B cell (primary cell): ENCODE results near the gene PUM1. TPM values are rescaled to one million over a fixed set of nuclear protein-coding genes. Genes with fewer than 3 reads are reported as not detected.

Source experiments
- ATAC-seq: fragments of 200-7000 bp; cut with Tn5 transposase; one replicate; pipeline ENCODE4 v1.10.0; 2021; ENCODE audit warnings: low read depth, mild to moderate bottlenecking, moderate number of reproducible peaks, moderate library complexity
- CTCF ChIA-PET: fragments of 350-600 bp; sonication (Branson Sonifier 250); formaldehyde crosslinking; loops from one replicate; lab custom pipeline; 2021; ENCODE audit warnings: antibody characterized with exemption, inconsistent platforms; lab: Charles Lee
- POLR2A ChIA-PET: fragments of 350-600 bp; sonication (Branson Sonifier 250); formaldehyde crosslinking; loops from one replicate; lab custom pipeline; 2021; ENCODE audit warnings: antibody characterized with exemption; lab: Charles Lee
- DNase-seq: peaks from one replicate; pipeline ENCODE4 v3.0.0; 2013
- H2AFZ ChIP-seq: 2 replicates; pipeline ENCODE4 v1.6.1; 2012; ENCODE audit warnings: mild to moderate bottlenecking, low read depth, low read length; ENCODE audit not compliant: insufficient read depth, poor library complexity, severe bottlenecking
- H3K27ac ChIP-seq, 2 donors: 1 replicate in 1 of 2; 2 replicates in 1 of 2; pipeline ENCODE4 v1.5.1; 2012 to 2013; ENCODE audit warnings: low read length in 2 of 2, mild to moderate bottlenecking in 2 of 2, moderate library complexity in 1 of 2
- H3K27me3 ChIP-seq, 4 experiments: fragments of 200-600 bp in 1 of 4; sonication (generic) in 1 of 4; replicated peaks in 1 of 4; 1 replicate in 2 of 4; 2 replicates in 2 of 4; pipeline versions ENCODE4 v1.6.1 to v1.7.0; 2013 to 2016; ENCODE audit warnings: low read length in 3 of 4, mild to moderate bottlenecking in 2 of 4, mixed read lengths in 1 of 4, moderate library complexity in 1 of 4; ENCODE audit not compliant: insufficient read depth in 4 of 4, control insufficient read depth in 3 of 4; ENCODE audit errors: control extremely low read depth in 1 of 4
- H3K36me3 ChIP-seq, 2 experiments: replicated peaks in 1 of 2; 1 replicate in 1 of 2; 2 replicates in 1 of 2; pipeline versions ENCODE4 v1.6.1 to v1.7.1; 2013; ENCODE audit warnings: low read length in 1 of 2; ENCODE audit not compliant: insufficient read depth in 2 of 2, control insufficient read depth in 1 of 2; ENCODE audit errors: control extremely low read depth in 1 of 2, extremely low read depth in 1 of 2
- H3K4me1 ChIP-seq, 2 donors: fragments of 200-600 bp in 1 of 2; sonication (generic) in 1 of 2; 1 replicate in 1 of 2; 2 replicates in 1 of 2; pipeline versions ENCODE4 v1.5.1 to v1.6.1; 2013 to 2017; ENCODE audit warnings: low read length in 2 of 2; ENCODE audit not compliant: control insufficient read depth in 2 of 2, insufficient read depth in 2 of 2
- H3K4me2 ChIP-seq: replicated peaks from 2 replicates; pipeline ENCODE3; 2012; ENCODE audit warnings: mild to moderate bottlenecking, low read depth, low read length; ENCODE audit not compliant: poor library complexity, severe bottlenecking
- H3K4me3 ChIP-seq, 5 experiments: fragments of 200-600 bp in 1 of 5; sonication (generic) in 1 of 5; 1 replicate in 3 of 5; 2 replicates in 2 of 5; pipeline versions ENCODE4 v1.5.1 to v1.7.0; 2011 to 2016; ENCODE audit warnings: low read length in 4 of 5, mild to moderate bottlenecking in 4 of 5, low read depth in 2 of 5, control low read depth in 1 of 5, moderate library complexity in 1 of 5; ENCODE audit not compliant: insufficient read depth in 1 of 5; ENCODE audit errors: control extremely low read depth in 1 of 5, extremely low read depth in 1 of 5
- H3K79me2 ChIP-seq: fragments of 200-600 bp; sonication (generic); one replicate; pipeline ENCODE4 v1.6.0; 2016; ENCODE audit warnings: low read length; ENCODE audit not compliant: control insufficient read depth, insufficient read depth
- H3K9ac ChIP-seq: fragments of 200-600 bp; sonication (generic); 2 replicates; pipeline ENCODE4 v1.6.1; 2017; ENCODE audit warnings: mild to moderate bottlenecking, low read length, moderate library complexity
- H3K9me3 ChIP-seq, 3 donors: one replicate each; pipeline versions ENCODE4 v1.6.1 to v1.7.1; 2013; ENCODE audit warnings: low read length in 2 of 3; ENCODE audit not compliant: control insufficient read depth in 2 of 3, insufficient read depth in 1 of 3; ENCODE audit errors: control extremely low read depth in 1 of 3
- H4K20me1 ChIP-seq: 2 replicates; pipeline ENCODE4 v1.6.0; 2012; ENCODE audit warnings: mild to moderate bottlenecking, low read length; ENCODE audit not compliant: insufficient read depth, control insufficient read depth, poor library complexity, severe bottlenecking
- H3K27ac Mint-ChIP-seq: one replicate; pipeline ENCODE4 v1.8.0; 2021; ENCODE audit warnings: mixed read lengths
- H3K27me3 Mint-ChIP-seq: one replicate; pipeline ENCODE4 v1.8.0; 2021; ENCODE audit warnings: mixed read lengths
- H3K4me1 Mint-ChIP-seq: one replicate; pipeline ENCODE4 v1.8.0; 2021; ENCODE audit warnings: mixed read lengths
- H3K4me3 Mint-ChIP-seq: one replicate; pipeline ENCODE4 v1.8.0; 2021; ENCODE audit warnings: mixed read lengths
- H3K9me3 Mint-ChIP-seq: one replicate; pipeline ENCODE4 v1.8.0; 2022; ENCODE audit warnings: mixed read lengths; ENCODE audit not compliant: insufficient read depth
- EZH2 ChIP-seq: IDR thresholded peaks from 2 replicates; pipeline ENCODE4 v1.6.1; 2012; ENCODE audit warnings: borderline replicate concordance, low read depth, mild to moderate bottlenecking, moderate library complexity, low read length; ENCODE audit not compliant: insufficient read depth, poor library complexity, severe bottlenecking
- WGBS: methylation state at CpG from one replicate; pipeline ENCODE4 v1.1.5; 2013; ENCODE audit warnings: missing lambda C conversion rate; ENCODE audit not compliant: insufficient coverage; 5-methylcytosine and 5-hydroxymethylcytosine counted together
- intact Hi-C: fragments of 100-400 bp; cut with micrococcal nuclease; formaldehyde crosslinking; loops from one replicate; pipeline ENCODE4 v1.10.0; 2022
- polyA plus RNA-seq: library from polyadenylated mRNA; depleted of rRNA; stranded (reverse); fragments of >200 nt; gene quantifications from 2 replicates; pipeline ENCODE4 v1.2.3, GENCODE V29; 2012
- total RNA-seq, 2 donors: library from RNA; stranded (reverse); fragments of 120-200 nt in 1 of 2; gene quantifications; 1 replicate in 1 of 2; 2 replicates in 1 of 2; pipeline versions ENCODE4 v1.2.3 to v1.2.4, GENCODE V29; 2013 to 2022
- TF ChIP-seq, protein P1 (sequence below): fragments of 200-600 bp; IDR thresholded peaks from one replicate; pipeline ENCODE4 v1.8.0; 2022; ENCODE audit warnings: antibody characterized with exemption, mild to moderate bottlenecking

The PUM1 gene
- total and polyA plus RNA-seq, 2 donors (not counting 1 experiment from before 2014, with no cell fraction given) = 52.8 to 177 TPM

DNA sequence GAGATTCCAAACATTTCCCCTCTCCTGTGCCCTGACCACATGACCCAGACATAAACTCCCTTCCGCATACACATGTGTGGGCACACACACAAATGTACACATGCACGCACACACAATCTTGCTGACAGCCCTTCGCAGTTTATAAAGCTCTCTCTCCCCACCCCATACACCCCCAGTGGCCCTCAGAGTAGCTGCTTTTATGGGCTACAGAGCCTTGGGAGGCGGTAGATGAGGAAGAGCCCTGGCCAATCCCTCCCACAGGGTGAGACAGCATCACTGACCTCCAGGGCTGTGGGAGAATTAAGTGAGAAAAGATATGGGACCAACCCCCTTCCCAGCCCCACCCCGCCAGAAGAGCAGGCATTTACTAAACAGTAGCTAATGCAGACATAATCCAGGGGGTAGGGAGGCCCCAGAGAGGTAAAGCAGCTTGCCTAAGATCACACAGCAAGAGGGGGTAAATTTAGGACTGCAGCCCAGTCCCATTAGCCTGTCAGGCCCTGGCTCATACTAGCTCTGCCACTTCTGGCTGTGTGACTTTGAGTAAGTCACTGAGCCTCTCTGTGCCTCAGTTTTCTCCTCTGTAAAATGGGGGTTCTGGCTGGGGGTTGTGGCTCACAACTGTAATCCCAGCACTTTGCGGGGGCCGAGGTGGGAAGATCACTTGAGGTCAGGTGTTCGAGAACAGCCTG is 162.0 kb downstream of the PUM1 start:
- DNase-seq (no peak), ATAC-seq (no peak)
- intact Hi-C loops = loop anchor here (10.0 kb wide), 1 partner anchor 49 kb away; no protein-coding TSS in a partner anchor
- no peak overlapping the region for H3K27ac Mint-ChIP-seq
- ChIA-PET POLR2A (no interaction called here), CTCF (interaction anchor here (0.7 to 4.8 kb wide), 4 partner anchors 25 to 129 kb away, joined by 3 to 28 read pairs (median 4); no protein-coding TSS in a partner anchor)
- no peak for TF ChIP-seq EZH2
- TF ChIP-seq, protein P1, sequence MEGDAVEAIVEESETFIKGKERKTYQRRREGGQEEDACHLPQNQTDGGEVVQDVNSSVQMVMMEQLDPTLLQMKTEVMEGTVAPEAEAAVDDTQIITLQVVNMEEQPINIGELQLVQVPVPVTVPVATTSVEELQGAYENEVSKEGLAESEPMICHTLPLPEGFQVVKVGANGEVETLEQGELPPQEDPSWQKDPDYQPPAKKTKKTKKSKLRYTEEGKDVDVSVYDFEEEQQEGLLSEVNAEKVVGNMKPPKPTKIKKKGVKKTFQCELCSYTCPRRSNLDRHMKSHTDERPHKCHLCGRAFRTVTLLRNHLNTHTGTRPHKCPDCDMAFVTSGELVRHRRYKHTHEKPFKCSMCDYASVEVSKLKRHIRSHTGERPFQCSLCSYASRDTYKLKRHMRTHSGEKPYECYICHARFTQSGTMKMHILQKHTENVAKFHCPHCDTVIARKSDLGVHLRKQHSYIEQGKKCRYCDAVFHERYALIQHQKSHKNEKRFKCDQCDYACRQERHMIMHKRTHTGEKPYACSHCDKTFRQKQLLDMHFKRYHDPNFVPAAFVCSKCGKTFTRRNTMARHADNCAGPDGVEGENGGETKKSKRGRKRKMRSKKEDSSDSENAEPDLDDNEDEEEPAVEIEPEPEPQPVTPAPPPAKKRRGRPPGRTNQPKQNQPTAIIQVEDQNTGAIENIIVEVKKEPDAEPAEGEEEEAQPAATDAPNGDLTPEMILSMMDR = no peak
- H4K20me1 ChIP-seq = no peaks in the 10 kb centered on the region
- H3K4me3 ChIP-seq = no peak overlapping the region
- H3K9me3 ChIP-seq = peaks cover 0 to 9% (median 0%) of the 10 kb centered on the region in 3 donors
- H3K4me2 ChIP-seq = no peak overlapping the region
- H3K36me3 ChIP-seq = no peaks in the 10 kb centered on the region
- peaks cover 29% of the 10 kb centered on the region for H3K27me3 Mint-ChIP-seq
- H3K27ac ChIP-seq = no peak overlapping the region
- H3K79me2 ChIP-seq = no peaks in the 10 kb centered on the region
- WGBS = 83% methylated on average over 4 of the region's 8 CpGs
- no peak overlapping the region for H2AFZ ChIP-seq
- H3K9ac ChIP-seq = no peak overlapping the region
- peaks cover 15 to 16% of the 10 kb centered on the region in 2 donors for H3K4me1 ChIP-seq
- peaks cover 0 to 39% (median 13%) of the 10 kb centered on the region in 4 experiments for H3K27me3 ChIP-seq
- no peaks in the 10 kb centered on the region for H3K9me3 Mint-ChIP-seq
- no peak overlapping the region for H3K4me3 Mint-ChIP-seq
- peaks cover 17% of the 10 kb centered on the region for H3K4me1 Mint-ChIP-seq

DNA sequence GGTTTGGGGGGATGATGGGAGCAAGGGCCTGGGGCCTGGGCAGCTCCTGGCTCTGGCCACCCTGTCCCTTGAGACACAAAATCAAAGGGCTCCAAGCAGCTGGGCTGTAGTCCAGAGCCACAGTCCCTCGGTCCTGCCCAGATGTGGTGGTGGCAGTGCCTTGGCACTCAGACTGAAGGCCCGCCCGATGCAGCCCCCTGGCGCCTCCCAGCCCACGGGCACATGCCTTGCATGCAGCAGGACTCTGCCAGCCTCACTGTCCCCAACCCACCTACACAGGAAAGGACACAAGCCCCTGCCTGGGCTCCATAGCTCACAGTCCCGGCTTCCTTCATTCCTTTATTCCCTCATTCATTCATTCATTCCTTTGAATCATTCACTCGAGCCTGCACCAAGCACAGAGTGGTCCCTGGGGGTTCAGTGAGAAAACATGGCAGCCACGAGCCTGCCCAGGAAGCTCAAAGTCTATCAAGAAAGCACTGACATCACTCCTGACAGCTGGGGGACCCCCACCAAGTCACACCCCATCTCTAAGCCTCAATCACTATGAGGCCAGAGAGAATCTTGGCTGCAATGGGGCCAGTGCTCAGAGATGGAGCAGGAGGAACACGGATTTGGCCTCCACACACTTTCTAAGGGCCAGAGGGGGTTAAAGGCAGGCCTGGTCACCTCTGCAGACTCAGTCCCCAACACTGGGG is 162.8 kb downstream of the PUM1 start:
- CTCF ChIA-PET = interaction anchor here (1.8 to 4.8 kb wide), 2 partner anchors 100 to 119 kb away, joined by 5 to 28 read pairs; no protein-coding TSS in a partner anchor
- no peak overlapping the region for H3K9ac ChIP-seq
- no peaks in the 10 kb centered on the region for H3K9me3 Mint-ChIP-seq

More for the DNA sequence above, 162.8 kb downstream of the PUM1 start:
- POLR2A ChIA-PET = no interaction called here
- Mint-ChIP-seq H3K27me3 (peaks cover 28% of the 10 kb centered on the region), H3K27ac (no peak overlapping the region), H3K4me1 (peaks cover 19% of the 10 kb centered on the region), H3K4me3 (no peak overlapping the region)
- Histone ChIP-seq H2AFZ (no peak overlapping the region), H3K4me1 (peaks cover 16 to 18% of the 10 kb centered on the region in 2 donors), H3K27me3 (peaks cover 0 to 36% (median 11%) of the 10 kb centered on the region in 4 experiments), H3K36me3 (no peaks in the 10 kb centered on the region), H3K9me3 (peaks cover 0 to 6% (median 0%) of the 10 kb centered on the region in 3 donors), H3K27ac (no peak overlapping the region), H3K79me2 (no peaks in the 10 kb centered on the region), H3K4me2 (no peak overlapping the region), H4K20me1 (no peaks in the 10 kb centered on the region), H3K4me3 (no peak overlapping the region)
- DNase-seq (no peak), ATAC-seq (no peak)
- intact Hi-C loops = loop anchor here (10.0 kb wide), 1 partner anchor 48 kb away; no protein-coding TSS in a partner anchor
- TF ChIP-seq, protein P1 = no peak
- no peak for TF ChIP-seq EZH2
- 72% methylated on average over 9 of the region's 9 CpGs for WGBS
